Esophagus squamous epithelium (tissue), 5 donors: ENCODE data around the gene SNORC. TPM values are rescaled to one million over a fixed set of nuclear protein-coding genes. Genes with fewer than 3 reads are reported as not detected.

ENCODE experiments used
- DNase-seq: peaks from one replicate; lab custom pipeline; 2025; lab: John Stamatoyannopoulos, UW
- H3K27ac ChIP-seq, 4 donors: fragments of 200-600 bp; sonication (generic); one replicate each; pipeline ENCODE4 v1.5.1; 2016 to 2019; ENCODE audit warnings: mild to moderate bottlenecking in 1 of 4
- H3K27me3 ChIP-seq, 4 donors: fragments of 200-600 bp; sonication (generic); 1 replicate in 3 of 4; 2 replicates in 1 of 4; pipeline versions ENCODE4 v1.5.1 to v1.6.0; 2017 to 2021; ENCODE audit warnings: antibody characterized with exemption in 1 of 4
- H3K36me3 ChIP-seq, 3 donors: fragments of 200-600 bp; sonication (generic); one replicate each; pipeline ENCODE4 v1.5.1; 2016 to 2019
- H3K4me1 ChIP-seq, 3 donors: fragments of 200-600 bp; sonication (generic); one replicate each; pipeline ENCODE4 v1.5.1; 2017 to 2019
- H3K4me3 ChIP-seq, 4 donors: fragments of 200-600 bp; sonication (generic); 1 replicate in 3 of 4; 2 replicates in 1 of 4; pipeline ENCODE4 v1.5.1; 2016 to 2019; ENCODE audit warnings: mild to moderate bottlenecking in 2 of 4, moderate library complexity in 1 of 4
- H3K9me3 ChIP-seq, 3 donors: fragments of 200-600 bp; sonication (generic); one replicate each; pipeline ENCODE4 v1.5.1; 2016 to 2019
- CTCF ChIP-seq, 6 experiments: fragments of 450-650 bp in 4 of 6; fragments of 200-600 bp in 2 of 6; sonication (generic) in 2 of 6; IDR thresholded peaks; one replicate each; pipeline ENCODE4 v1.5.1; 2016 to 2019; ENCODE audit warnings: antibody characterized with exemption in 6 of 6, mild to moderate bottlenecking in 4 of 6, moderate library complexity in 4 of 6
- POLR2A ChIP-seq, 4 donors: fragments of 450-650 bp; IDR thresholded peaks; one replicate each; pipeline ENCODE4 v1.6.1; 2017; ENCODE audit warnings: antibody characterized with exemption in 4 of 4, mild to moderate bottlenecking in 4 of 4, moderate library complexity in 3 of 4
- WGBS, 2 donors: methylation state at CpG; one replicate each; pipeline ENCODE4 v1.1.5; 2018; 5-methylcytosine and 5-hydroxymethylcytosine counted together
- intact Hi-C: fragments of 100-400 bp; cut with DNase I; formaldehyde crosslinking; loops from one replicate; pipeline ENCODE4 v1.15.0; 2022
- total RNA-seq, 4 donors: library from RNA; depleted of rRNA; stranded (reverse); fragments of >200 nt; gene quantifications; one replicate each; pipeline ENCODE4 v1.1.0, GENCODE V29; 2016
- donor health status: DM: yes; HTN: yes; CAD: no.

The SNORC gene
- total RNA-seq, 4 donors from 2014 or later = 0.26 to 0.83 (median 0.66) TPM

GRCh38 chr2:232836934-232837333 is 33.1 kb upstream of the SNORC start:
- no peak overlapping the region for H3K4me3 ChIP-seq
- DNase-seq = no peak
- H3K9me3 ChIP-seq = no peaks in the 10 kb centered on the region
- intact Hi-C loops = no loop called here
- H3K27ac ChIP-seq = no peak overlapping the region
- H3K27me3 ChIP-seq = no peaks in the 10 kb centered on the region
- H3K36me3 ChIP-seq = peaks cover 19 to 97% (median 38%) of the 10 kb centered on the region in 3 donors
- TF ChIP-seq POLR2A (IDR thresholded peaks at IDR 0.05) (no peak), CTCF (IDR thresholded peaks at IDR 0.05) (no peak)
- 81 to 95% methylated on average over 4 of the region's 4 CpGs for WGBS, 2 donors
- H3K4me1 ChIP-seq = peaks cover 0 to 34% (median 10%) of the 10 kb centered on the region in 3 donors

- intact Hi-C loops = no loop called here
- H3K4me1 ChIP-seq = peaks cover 0 to 34% (median 10%) of the 10 kb centered on the region in 3 donors
- H3K27ac ChIP-seq = peak overlapping the region in 1 of 4 donors; percentile 11
- H3K36me3 ChIP-seq = peaks cover 9 to 96% (median 28%) of the 10 kb centered on the region in 3 donors
- no peaks in the 10 kb centered on the region for H3K9me3 ChIP-seq
- 45 to 49% methylated on average over 2 of the region's 2 CpGs for WGBS, 2 donors
- DNase-seq = no peak
- no peak for TF ChIP-seq CTCF (IDR thresholded peaks at IDR 0.05)
- TF ChIP-seq POLR2A (IDR thresholded peaks at IDR 0.05) = no peak
- no peaks in the 10 kb centered on the region for H3K27me3 ChIP-seq
- no peak overlapping the region for H3K4me3 ChIP-seq
Observed at GRCh38 chr2:232838406-232838874, 31.6 kb upstream of the SNORC start.

GRCh38 chr2:232839411-232840079 is 30.5 kb upstream of the SNORC start:
- H3K4me1 ChIP-seq = peaks cover 0 to 34% (median 10%) of the 10 kb centered on the region in 3 donors
- H3K27ac ChIP-seq = no peak overlapping the region
- TF ChIP-seq CTCF (IDR thresholded peaks at IDR 0.05) (no peak), POLR2A (IDR thresholded peaks at IDR 0.05) (no peak)
- H3K9me3 ChIP-seq = no peaks in the 10 kb centered on the region
- H3K36me3 ChIP-seq = peaks cover 0 to 96% (median 28%) of the 10 kb centered on the region in 3 donors
- no peaks in the 10 kb centered on the region for H3K27me3 ChIP-seq
- DNase-seq = no peak
- intact Hi-C loops = no loop called here
- 48 to 49% methylated on average over 9 of the region's 9 CpGs for WGBS, 2 donors
- H3K4me3 ChIP-seq = no peak overlapping the region

- H3K9me3 ChIP-seq = no peaks in the 10 kb centered on the region
- TF ChIP-seq POLR2A (IDR thresholded peaks at IDR 0.05) = no peak
- peaks cover 0 to 99% (median 27%) of the 10 kb centered on the region in 3 donors for H3K36me3 ChIP-seq
- peaks cover 0 to 25% (median 10%) of the 10 kb centered on the region in 3 donors for H3K4me1 ChIP-seq
- no peak overlapping the region for H3K4me3 ChIP-seq
- intact Hi-C loops = no loop called here
- DNase-seq = no peak
- no peaks in the 10 kb centered on the region for H3K27me3 ChIP-seq
- no peak overlapping the region for H3K27ac ChIP-seq
- 46 to 54% methylated on average over 2 of the region's 2 CpGs for WGBS, 2 donors
Observed at GRCh38 chr2:232842689-232843088, 27.4 kb upstream of the SNORC start.

GRCh38 chr2:232843834-232844233 is 26.2 kb upstream of the SNORC start:
- H3K9me3 ChIP-seq = no peaks in the 10 kb centered on the region
- no peak for DNase-seq
- peaks cover 0 to 13% (median 6%) of the 10 kb centered on the region in 3 donors for H3K4me1 ChIP-seq
- TF ChIP-seq CTCF (IDR thresholded peaks at IDR 0.05) (peak in 1 of 6 experiments; percentile 6), POLR2A (IDR thresholded peaks at IDR 0.05) (no peak)
- no peak overlapping the region for H3K4me3 ChIP-seq
- no peaks in the 10 kb centered on the region for H3K27me3 ChIP-seq
- H3K36me3 ChIP-seq = peaks cover under 1 to 99% (median 33%) of the 10 kb centered on the region in 3 donors
- WGBS, 2 donors = 81 to 94% methylated on average over 3 of the region's 3 CpGs
- no peak overlapping the region for H3K27ac ChIP-seq
- intact Hi-C loops = no loop called here
